Osteocyte (in vitro differentiated cells): ENCODE measurements around the gene GLB1L3. TPM values are rescaled to one million over a fixed set of nuclear protein-coding genes. Genes with fewer than 3 reads are reported as not detected.

ENCODE experiments used
- DNase-seq: peaks from one replicate; pipeline ENCODE4 v3.0.0; 2021; ENCODE audit warnings: mixed read lengths; ENCODE audit not compliant: unreplicated experiment; ENCODE audit errors: extremely low spot score
- H3K27ac Mint-ChIP-seq: one replicate; pipeline ENCODE4 v1.8.0; 2021; ENCODE audit warnings: mild to moderate bottlenecking, mixed read lengths; ENCODE audit not compliant: unreplicated experiment
- H3K27me3 Mint-ChIP-seq: one replicate; pipeline ENCODE4 v1.8.0; 2021; ENCODE audit warnings: mixed read lengths; ENCODE audit not compliant: unreplicated experiment
- H3K36me3 Mint-ChIP-seq: one replicate; pipeline ENCODE4 v1.8.0; 2021; ENCODE audit warnings: mixed read lengths; ENCODE audit not compliant: unreplicated experiment
- H3K4me1 Mint-ChIP-seq: one replicate; pipeline ENCODE4 v1.8.0; 2021; ENCODE audit warnings: mixed read lengths; ENCODE audit not compliant: unreplicated experiment
- H3K4me3 Mint-ChIP-seq: one replicate; pipeline ENCODE4 v1.8.0; 2021; ENCODE audit warnings: mild to moderate bottlenecking, moderate library complexity, mixed read lengths; ENCODE audit not compliant: unreplicated experiment
- H3K9me3 Mint-ChIP-seq: one replicate; pipeline ENCODE4 v1.8.0; 2021; ENCODE audit warnings: mixed read lengths; ENCODE audit not compliant: unreplicated experiment
- CTCF ChIP-seq: fragments of 200-600 bp; sonication (generic); IDR thresholded peaks from 2 replicates; pipeline ENCODE4 v1.5.0; 2021; ENCODE audit warnings: antibody characterized with exemption, mild to moderate bottlenecking, moderate library complexity
- total RNA-seq: library from RNA; stranded (reverse); gene quantifications from 2 replicates; pipeline ENCODE4 v1.2.1, GENCODE V29; 2021

The GLB1L3 gene
- total RNA-seq, 1 donor from 2014 or later: not detected

GRCh38 chr11:134338068-134338467 lies 61.9 kb downstream of the GLB1L3 start:
- H3K4me1 Mint-ChIP-seq: no peaks in the 10 kb centered on the region
- H3K27me3 Mint-ChIP-seq: peaks cover 39% of the 10 kb centered on the region
- no peak for DNase-seq
- H3K27ac Mint-ChIP-seq: no peak overlapping the region
- H3K36me3 Mint-ChIP-seq: no peaks in the 10 kb centered on the region
- H3K4me3 Mint-ChIP-seq: no peak overlapping the region
- no peaks in the 10 kb centered on the region for H3K9me3 Mint-ChIP-seq
- TF ChIP-seq CTCF: no peak

- TF ChIP-seq CTCF: no peak
- H3K4me1 Mint-ChIP-seq: no peaks in the 10 kb centered on the region
- peaks cover 33% of the 10 kb centered on the region for H3K27me3 Mint-ChIP-seq
- H3K36me3 Mint-ChIP-seq: no peaks in the 10 kb centered on the region
- H3K27ac Mint-ChIP-seq: no peak overlapping the region
- H3K9me3 Mint-ChIP-seq: no peaks in the 10 kb centered on the region
- no peak for DNase-seq
- no peak overlapping the region for H3K4me3 Mint-ChIP-seq
Measured at GRCh38 chr11:134338654-134339053, 62.5 kb downstream of the GLB1L3 start.

- Mint-ChIP-seq H3K4me3 (no peak overlapping the region), H3K27ac (no peak overlapping the region), H3K4me1 (no peaks in the 10 kb centered on the region), H3K9me3 (no peaks in the 10 kb centered on the region), H3K36me3 (no peaks in the 10 kb centered on the region), H3K27me3 (peaks cover 24% of the 10 kb centered on the region)
- no peak for TF ChIP-seq CTCF
- no peak for DNase-seq
Measured at GRCh38 chr11:134339756-134340155, 63.6 kb downstream of the GLB1L3 start.

- Mint-ChIP-seq H3K4me3 (no peak overlapping the region), H3K4me1 (no peaks in the 10 kb centered on the region), H3K27ac (no peak overlapping the region), H3K27me3 (peaks cover 17% of the 10 kb centered on the region), H3K36me3 (no peaks in the 10 kb centered on the region), H3K9me3 (no peaks in the 10 kb centered on the region)
- no peak for DNase-seq
- TF ChIP-seq CTCF: no peak
Measured at GRCh38 chr11:134340354-134340964, 64.3 kb downstream of the GLB1L3 start.

GRCh38 chr11:134341805-134342571 lies 65.8 kb downstream of the GLB1L3 start:
- no peak for TF ChIP-seq CTCF
- H3K9me3 Mint-ChIP-seq: no peaks in the 10 kb centered on the region
- peak; percentile 82 for DNase-seq
- no peaks in the 10 kb centered on the region for H3K4me1 Mint-ChIP-seq
- H3K27me3 Mint-ChIP-seq: peaks cover 11% of the 10 kb centered on the region
- no peak overlapping the region for H3K27ac Mint-ChIP-seq
- no peak overlapping the region for H3K4me3 Mint-ChIP-seq
- H3K36me3 Mint-ChIP-seq: no peaks in the 10 kb centered on the region
